DOHH2 (cell line): ENCODE results near the gene GAPDHS.

Experiments
- CTCF ChIP-seq: fragments of 200-600 bp; sonication (generic); IDR thresholded peaks from one replicate; pipeline ENCODE4 v1.5.1; 2014; ENCODE audit warnings: antibody characterized with exemption, mild to moderate bottlenecking, low read depth, low read length; ENCODE audit not compliant: poor library complexity, severe bottlenecking
- EZH2phosphoT487 ChIP-seq: fragments of 200-600 bp; sonication (generic); IDR thresholded peaks from 2 replicates; pipeline ENCODE4 v1.6.1; 2017; ENCODE audit warnings: borderline replicate concordance, mild to moderate bottlenecking, antibody characterized with exemption, low read length, moderate library complexity, mixed read lengths

- TF ChIP-seq CTCF (no peak), EZH2phosphoT487 (no peak)
Measured at GRCh38 chr19:35512831-35513627, 20.2 kb upstream of the GAPDHS start.
